ENCODE measurements around the gene ANKRD55.

Gene ANKRD55

DNA sequence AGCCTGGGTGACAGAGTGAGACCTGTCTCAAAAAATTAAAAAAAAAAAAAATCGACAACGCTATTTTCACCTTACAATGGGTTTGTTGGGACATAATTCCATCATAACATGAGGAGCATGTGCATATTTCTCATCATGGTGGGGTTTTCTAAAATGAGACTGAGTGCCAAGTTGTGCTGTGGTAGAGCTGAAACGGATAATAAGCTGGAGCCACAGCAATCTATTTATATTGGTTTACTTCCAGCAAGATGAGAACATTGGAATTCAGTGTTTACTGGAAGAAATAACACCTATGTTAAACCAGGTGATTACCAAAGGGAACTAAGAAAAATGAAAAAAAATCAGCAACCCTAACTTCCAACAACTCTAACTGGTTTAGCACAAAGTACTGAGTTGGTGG, 136.1 kb downstream of the ANKRD55 start:
- Histone ChIP-seq H3K9me3 (no peaks in the 10 kb centered on the region), H3K4me3 (ENCODE audit: low read depth, low read length) (no peak overlapping the region)
- TF ChIP-seq, protein P1, sequence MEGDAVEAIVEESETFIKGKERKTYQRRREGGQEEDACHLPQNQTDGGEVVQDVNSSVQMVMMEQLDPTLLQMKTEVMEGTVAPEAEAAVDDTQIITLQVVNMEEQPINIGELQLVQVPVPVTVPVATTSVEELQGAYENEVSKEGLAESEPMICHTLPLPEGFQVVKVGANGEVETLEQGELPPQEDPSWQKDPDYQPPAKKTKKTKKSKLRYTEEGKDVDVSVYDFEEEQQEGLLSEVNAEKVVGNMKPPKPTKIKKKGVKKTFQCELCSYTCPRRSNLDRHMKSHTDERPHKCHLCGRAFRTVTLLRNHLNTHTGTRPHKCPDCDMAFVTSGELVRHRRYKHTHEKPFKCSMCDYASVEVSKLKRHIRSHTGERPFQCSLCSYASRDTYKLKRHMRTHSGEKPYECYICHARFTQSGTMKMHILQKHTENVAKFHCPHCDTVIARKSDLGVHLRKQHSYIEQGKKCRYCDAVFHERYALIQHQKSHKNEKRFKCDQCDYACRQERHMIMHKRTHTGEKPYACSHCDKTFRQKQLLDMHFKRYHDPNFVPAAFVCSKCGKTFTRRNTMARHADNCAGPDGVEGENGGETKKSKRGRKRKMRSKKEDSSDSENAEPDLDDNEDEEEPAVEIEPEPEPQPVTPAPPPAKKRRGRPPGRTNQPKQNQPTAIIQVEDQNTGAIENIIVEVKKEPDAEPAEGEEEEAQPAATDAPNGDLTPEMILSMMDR (IDR thresholded peaks at IDR 0.05; ENCODE audit: low read depth, low read length): no peak

DNA sequence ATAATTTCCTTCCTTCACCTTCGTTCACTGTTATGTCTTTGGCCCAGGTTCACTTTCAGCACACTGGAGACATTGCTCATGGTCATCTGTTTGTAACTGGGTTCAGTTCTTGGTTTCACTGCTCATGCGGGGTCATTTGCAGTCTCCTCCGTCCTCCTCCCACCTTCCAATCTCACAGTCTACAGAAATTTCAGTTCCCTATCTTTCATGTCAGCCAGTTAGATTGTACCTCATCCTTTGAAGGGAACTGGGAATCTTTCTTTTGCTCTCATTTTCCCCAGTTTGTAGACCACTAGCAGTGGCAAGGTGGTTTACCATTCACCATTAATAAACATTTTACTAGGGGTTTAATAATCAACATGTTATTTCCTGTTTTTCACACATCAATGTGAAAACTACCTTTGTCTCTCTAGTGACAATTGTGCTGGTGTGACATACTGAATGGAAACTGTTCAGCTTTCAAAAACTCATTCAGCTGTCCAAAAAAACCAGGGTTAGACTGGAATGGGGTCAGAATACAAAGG, 137.5 kb downstream of the ANKRD55 start:
- peaks cover 19% of the 10 kb centered on the region for H3K4me1 ChIP-seq
- H3K4me3 ChIP-seq (ENCODE audit: low read depth, low read length): no peak overlapping the region
- no peak for DNase-seq

More for the DNA sequence above, 136.1 kb downstream of the ANKRD55 start:
- Histone ChIP-seq H3K27me3 (no peaks in the 10 kb centered on the region), H3K4me1 (peaks cover 10% of the 10 kb centered on the region; the same call in 1 of the 2 replicates), H3K36me3 (no peaks in the 10 kb centered on the region)
- DNase-seq: no peak

DNA sequence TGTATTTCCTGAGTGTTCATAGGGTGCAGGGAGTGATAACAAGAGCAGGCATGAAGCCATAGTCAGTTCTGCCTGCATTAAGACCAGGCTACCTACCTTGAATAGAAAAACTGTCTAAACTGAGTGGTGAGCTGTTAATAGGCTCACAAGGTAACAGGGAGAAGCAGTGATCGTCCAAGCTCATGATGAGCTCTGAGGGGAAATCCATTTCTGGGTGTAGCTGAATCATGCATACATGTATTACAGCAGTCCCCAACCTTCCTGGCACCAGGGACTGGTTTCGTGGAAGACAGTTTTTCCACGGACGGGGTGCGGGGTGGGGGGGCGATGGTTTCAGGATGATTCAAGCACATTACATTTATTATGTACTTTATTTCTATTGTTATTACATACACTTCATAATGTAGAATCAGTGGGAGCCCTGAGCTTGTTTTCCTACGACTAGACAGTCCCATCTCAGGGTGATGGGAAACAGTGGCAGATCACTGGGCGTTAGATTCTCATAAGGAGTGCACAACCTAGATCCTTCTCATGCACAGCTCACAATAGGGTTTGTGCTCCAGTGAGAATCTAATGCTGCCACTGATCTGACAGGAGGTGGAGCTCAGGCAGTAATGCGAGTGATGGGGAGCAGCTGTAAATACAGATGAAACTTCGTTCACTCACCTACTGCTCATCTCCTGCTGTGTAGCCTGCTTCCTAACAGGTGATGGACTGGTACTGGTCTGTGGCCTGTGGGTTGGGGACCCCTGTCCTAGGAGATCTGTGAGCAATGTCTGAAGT, 138.4 kb downstream of the ANKRD55 start:
- TF ChIP-seq, protein P1 (IDR thresholded peaks at IDR 0.05; ENCODE audit: low read depth, low read length): no peak
- no peaks in the 10 kb centered on the region for H3K36me3 ChIP-seq
- no peaks in the 10 kb centered on the region for H3K27me3 ChIP-seq
- H3K4me1 ChIP-seq: peaks cover 13% of the 10 kb centered on the region
- DNase-seq: no peak
- H3K4me3 ChIP-seq (ENCODE audit: low read depth, low read length): no peak overlapping the region
- no peaks in the 10 kb centered on the region for H3K9me3 ChIP-seq

More for the DNA sequence above, 137.5 kb downstream of the ANKRD55 start:
- TF ChIP-seq, protein P1 (IDR thresholded peaks at IDR 0.05; ENCODE audit: low read depth, low read length): no peak
- no peaks in the 10 kb centered on the region for H3K9me3 ChIP-seq
- H3K27me3 ChIP-seq: no peaks in the 10 kb centered on the region
- H3K36me3 ChIP-seq: no peaks in the 10 kb centered on the region

DNA sequence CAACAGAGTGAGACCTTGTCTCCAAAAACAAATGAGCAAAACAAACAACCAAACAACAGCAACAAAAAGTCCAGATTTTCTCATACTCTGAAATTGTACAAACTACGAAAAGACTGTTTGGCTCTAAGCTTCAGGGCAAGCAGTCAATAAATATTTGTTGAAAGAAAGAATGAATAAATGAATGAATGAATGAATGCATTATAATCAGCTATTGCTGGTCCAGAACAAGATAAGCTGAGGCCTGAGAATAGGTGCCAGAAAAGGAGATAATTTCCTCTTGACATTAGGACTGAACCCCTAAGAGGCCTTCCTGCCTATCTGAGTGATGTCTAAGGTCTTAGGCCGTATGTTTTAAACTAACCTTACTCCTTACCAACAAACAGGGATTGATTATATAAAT, 139.2 kb downstream of the ANKRD55 start:
- TF ChIP-seq, protein P1 (IDR thresholded peaks at IDR 0.05; ENCODE audit: low read depth, low read length): no peak

DNA sequence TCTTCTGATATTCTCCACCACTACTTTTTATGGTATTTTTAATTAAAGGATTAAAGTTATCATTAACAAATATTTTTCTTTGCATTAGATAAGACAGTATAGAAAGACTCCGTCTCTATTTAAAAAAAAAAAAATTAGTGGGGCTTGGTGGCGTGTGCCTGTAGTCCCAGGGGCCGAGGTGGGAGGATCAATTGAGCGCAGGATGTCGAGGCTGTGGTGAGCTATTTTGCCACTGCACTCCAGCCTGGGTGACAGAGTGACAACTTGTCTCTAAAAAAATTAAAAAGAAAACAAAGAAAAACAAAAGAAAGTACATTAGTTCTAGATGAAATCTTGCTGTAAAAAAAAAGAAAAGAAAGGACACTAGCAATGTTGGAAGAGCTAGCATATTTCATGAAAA, 141.0 kb downstream of the ANKRD55 start:
- DNase-seq: no peak
- H3K4me3 ChIP-seq (ENCODE audit: low read depth, low read length): no peak overlapping the region
- TF ChIP-seq, protein P1 (IDR thresholded peaks at IDR 0.05; ENCODE audit: low read depth, low read length): no peak

More for the DNA sequence above, 139.2 kb downstream of the ANKRD55 start:
- no peak overlapping the region for H3K4me3 ChIP-seq (ENCODE audit: low read depth, low read length)
- H3K36me3 ChIP-seq: no peaks in the 10 kb centered on the region
- no peak for DNase-seq
- peaks cover 10% of the 10 kb centered on the region for H3K4me1 ChIP-seq
- H3K9me3 ChIP-seq: no peaks in the 10 kb centered on the region
- H3K27me3 ChIP-seq: no peaks in the 10 kb centered on the region

DNA sequence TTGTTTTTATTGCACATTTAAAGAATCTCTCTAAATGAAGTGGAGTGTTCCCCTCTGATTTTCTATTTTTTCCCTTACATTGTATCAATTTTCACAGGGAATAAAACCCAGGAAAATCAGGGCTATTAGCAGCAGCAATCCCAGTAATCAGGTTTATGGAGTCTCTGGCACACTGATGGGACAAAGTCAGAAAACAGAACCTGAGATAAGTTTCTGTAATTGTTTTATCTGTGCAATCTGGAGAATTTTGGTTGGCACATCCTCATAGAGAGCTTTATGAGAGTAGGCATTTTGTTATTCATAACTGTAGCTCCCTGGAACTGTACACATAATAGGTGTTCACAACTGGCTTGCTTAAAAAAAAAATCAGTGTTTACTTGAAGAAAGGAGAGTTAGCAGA, 141.5 kb downstream of the ANKRD55 start:
- Histone ChIP-seq H3K27me3 (no peaks in the 10 kb centered on the region), H3K4me3 (ENCODE audit: low read depth, low read length) (no peak overlapping the region), H3K4me1 (peaks cover 9% of the 10 kb centered on the region), H3K36me3 (no peaks in the 10 kb centered on the region), H3K9me3 (no peaks in the 10 kb centered on the region)
- TF ChIP-seq, protein P1 (IDR thresholded peaks at IDR 0.05; ENCODE audit: low read depth, low read length): no peak
- no peak for DNase-seq

More for the DNA sequence above, 141.0 kb downstream of the ANKRD55 start:
- H3K36me3 ChIP-seq: no peaks in the 10 kb centered on the region
- H3K9me3 ChIP-seq: no peaks in the 10 kb centered on the region
- H3K4me1 ChIP-seq: peaks cover 9% of the 10 kb centered on the region
- H3K27me3 ChIP-seq: no peaks in the 10 kb centered on the region

Measured in BE2C (cell line).